ENCODE measurements around the gene LGALS3.
"Not testable (repeated sequence)": the region's sequence is repeated elsewhere in the genome, so short reads cannot be mapped to it uniquely, and the experiment has no call there.

The LGALS3 gene

DNA sequence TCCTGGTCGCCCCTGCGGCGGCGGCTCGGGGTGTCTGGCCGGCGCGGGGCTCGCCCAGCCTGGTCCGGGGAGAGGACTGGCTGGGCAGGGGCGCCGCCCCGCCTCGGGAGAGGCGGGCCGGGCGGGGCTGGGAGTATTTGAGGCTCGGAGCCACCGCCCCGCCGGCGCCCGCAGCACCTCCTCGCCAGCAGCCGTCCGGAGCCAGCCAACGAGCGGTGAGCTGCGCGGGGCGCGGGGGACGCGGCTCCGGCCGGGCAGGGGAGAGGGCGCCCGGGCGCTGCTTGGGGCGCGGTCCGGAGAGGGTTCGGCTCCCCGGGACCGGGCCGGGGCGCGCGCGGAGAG is at the start of gene LGALS3:
Gene LGALS3 (plus strand): TSS at position 167 of the 342 bp plus-strand sequence. CDS start 8,122 bp downstream, outside the sequence.
- DNase-seq (ENCODE audit: low read depth): peak; percentile 24

DNA sequence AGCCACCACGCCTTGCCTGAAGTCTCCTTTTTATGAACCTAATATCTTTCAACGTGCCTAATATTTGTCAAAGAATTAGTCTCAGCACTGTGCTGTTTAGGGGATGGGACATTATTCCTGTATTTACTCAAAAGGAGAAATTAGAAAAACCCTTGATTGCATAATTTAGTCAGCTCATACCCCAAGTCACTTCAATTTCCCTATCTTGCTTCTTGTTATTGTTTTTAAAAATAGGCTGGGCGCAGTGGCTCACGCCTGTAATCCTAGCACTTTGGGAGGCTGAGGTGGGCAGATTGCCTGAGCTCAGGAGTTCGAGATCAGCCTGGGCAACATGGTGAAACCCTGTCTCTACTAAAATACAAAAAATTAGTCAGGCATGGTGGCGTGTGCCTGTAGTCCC is 49.1 kb upstream of the LGALS3 start:
- DNase-seq (ENCODE audit: low read depth): not testable (repeated sequence)

- no peak for DNase-seq (ENCODE audit: low read depth)
Measured at GRCh38 chr14:55084401-55085059, 44.5 kb upstream of the LGALS3 start.

- DNase-seq (ENCODE audit: low read depth): no peak
Measured at GRCh38 chr14:55085060-55085660, 43.9 kb upstream of the LGALS3 start.

GRCh38 chr14:55086938-55087337 is 42.1 kb upstream of the LGALS3 start:
- no peak for DNase-seq (ENCODE audit: low read depth)

- no peak for DNase-seq (ENCODE audit: low read depth)
Measured at GRCh38 chr14:55088356-55088755, 40.7 kb upstream of the LGALS3 start.

- no peak for DNase-seq (ENCODE audit: low read depth)
Measured at GRCh38 chr14:55092341-55092740, 36.7 kb upstream of the LGALS3 start.

DNA sequence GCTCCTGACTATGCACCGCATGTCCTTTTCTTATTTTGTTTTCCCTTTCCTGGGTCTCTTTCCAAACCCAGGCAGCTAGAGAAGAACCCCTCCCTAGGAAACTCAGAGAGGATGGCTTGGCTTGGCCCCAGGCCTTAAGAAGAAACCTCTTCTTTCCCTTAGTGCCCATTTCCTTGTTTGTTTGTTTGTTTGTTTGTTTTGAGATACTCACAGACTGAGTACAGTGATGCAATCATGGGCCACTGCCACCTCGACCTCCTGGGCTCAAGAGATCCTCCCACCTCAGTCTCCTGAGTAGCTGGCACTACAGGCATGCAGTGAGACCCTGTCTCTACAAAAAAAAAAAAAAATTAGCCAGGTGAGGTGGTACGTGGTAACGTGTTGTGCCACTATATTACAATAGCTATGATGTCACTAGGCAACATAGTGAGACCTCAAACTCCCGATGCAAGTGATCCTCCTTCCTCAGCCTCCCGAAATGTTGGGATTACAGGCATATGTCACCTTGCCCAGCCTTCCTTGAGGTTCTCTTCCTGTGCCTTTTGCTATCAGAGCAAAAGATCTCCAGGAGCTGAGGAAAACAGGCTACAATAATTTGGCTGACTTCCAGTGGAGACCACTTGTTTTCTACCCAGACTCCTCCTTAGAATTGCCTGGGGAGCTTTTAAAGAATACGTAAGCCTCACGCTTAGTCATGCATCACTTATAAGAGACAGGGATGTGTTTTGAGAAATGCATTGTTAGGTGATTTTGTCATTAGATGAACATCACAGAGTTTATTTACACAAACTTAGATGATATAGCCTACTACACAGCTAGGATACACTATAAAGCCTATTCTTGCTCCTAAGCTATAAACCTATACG is 34.5 kb upstream of the LGALS3 start:
- no peak for DNase-seq (ENCODE audit: low read depth)

GRCh38 chr14:55097881-55098560 is 31.0 kb upstream of the LGALS3 start:
- DNase-seq (ENCODE audit: low read depth): peak; percentile 11

DNA sequence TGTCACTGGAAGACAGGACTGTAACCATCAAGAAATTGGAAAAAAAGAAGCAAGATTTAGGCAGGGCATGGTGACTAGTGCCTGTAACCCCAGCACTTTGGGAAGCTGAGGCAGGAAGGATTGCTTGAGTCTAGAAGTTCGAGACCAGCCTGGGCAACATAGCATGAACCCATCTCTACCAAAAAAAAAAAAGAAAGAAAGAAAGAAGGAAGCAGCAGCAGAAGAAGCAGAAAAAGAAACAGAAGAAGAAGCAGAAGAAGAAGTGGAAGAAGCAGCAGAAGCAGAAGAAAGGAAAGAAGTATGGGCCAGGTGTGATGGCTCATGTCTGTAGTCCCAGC is 30.5 kb upstream of the LGALS3 start:
- DNase-seq (ENCODE audit: low read depth): no peak

GRCh38 chr14:55099756-55100155 is 29.3 kb upstream of the LGALS3 start:
- no peak for DNase-seq (ENCODE audit: low read depth)

DNA sequence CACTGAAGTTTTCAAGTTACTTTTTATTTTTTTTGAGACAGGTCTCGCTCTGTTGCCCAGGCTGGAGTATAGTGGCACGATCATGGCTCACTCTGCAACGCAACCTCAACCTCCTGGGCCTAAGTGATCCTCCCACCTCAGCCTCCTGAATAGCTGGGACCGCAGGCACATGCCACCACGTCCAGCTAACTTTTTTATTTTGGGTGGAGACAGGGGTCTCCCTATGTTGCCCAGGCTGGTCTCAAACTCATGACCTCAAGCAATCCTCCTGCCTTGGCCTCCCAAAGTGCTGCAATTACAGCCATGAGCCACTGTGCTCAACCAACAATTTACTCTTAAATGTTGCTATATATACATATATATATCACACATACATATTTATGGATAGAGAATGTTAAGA is 27.4 kb upstream of the LGALS3 start:
- no peak for DNase-seq (ENCODE audit: low read depth)

DNA sequence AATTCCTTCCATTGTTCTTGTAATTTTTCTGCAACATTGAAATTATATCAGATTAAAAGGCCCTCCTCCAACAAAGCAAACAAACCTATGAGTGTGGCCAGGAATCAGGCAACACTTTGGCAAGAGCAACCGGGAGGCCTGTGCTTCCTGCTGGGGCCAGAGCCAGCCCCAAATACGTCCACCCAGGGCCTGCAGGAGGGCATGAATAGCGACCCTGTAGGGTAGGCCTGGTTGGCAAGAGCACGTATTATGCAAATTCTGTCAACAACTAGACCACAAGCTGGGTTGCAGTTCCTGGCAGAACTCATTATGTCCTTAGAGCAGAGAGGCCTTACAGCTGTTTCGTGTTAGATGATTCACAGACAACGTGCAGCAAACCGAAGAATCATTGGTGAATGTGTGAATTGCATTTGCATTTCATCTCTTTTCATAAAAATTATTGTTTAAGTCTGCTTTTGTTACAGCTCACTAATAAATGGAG is 26.9 kb upstream of the LGALS3 start:
- peak; percentile 26 for DNase-seq (ENCODE audit: low read depth)

DNA sequence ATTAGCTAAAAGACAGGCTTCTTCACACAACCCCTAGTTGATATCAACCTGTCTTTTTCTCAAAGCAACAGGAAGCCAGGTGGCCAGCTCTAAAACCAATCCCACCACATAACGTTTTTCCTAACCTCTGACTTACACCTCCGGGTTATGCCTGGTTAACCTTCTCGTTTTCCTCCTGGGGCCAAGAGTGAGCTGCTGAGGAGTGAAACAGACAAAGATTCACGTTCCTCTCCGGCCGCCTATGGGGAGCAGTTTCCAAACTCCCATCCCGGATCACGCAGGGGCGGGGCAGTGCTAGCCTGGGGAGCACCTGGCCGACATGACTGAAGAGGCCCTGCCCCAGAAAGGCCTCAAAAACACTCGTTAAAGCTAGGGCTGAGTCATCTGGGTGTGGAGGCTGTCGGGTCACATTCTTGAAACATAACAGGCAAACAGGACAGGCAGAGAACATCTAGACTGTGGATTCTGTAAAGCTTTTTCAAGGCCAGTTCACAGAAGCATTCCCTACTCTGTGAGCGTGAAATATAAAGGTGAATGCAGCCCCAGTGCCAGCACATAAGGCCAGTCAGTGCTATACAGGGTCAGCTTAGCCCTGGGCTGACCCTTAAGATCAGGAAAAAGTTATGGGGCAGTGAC is 25.9 kb upstream of the LGALS3 start:
- DNase-seq (ENCODE audit: low read depth): peak; percentile 52

DNA sequence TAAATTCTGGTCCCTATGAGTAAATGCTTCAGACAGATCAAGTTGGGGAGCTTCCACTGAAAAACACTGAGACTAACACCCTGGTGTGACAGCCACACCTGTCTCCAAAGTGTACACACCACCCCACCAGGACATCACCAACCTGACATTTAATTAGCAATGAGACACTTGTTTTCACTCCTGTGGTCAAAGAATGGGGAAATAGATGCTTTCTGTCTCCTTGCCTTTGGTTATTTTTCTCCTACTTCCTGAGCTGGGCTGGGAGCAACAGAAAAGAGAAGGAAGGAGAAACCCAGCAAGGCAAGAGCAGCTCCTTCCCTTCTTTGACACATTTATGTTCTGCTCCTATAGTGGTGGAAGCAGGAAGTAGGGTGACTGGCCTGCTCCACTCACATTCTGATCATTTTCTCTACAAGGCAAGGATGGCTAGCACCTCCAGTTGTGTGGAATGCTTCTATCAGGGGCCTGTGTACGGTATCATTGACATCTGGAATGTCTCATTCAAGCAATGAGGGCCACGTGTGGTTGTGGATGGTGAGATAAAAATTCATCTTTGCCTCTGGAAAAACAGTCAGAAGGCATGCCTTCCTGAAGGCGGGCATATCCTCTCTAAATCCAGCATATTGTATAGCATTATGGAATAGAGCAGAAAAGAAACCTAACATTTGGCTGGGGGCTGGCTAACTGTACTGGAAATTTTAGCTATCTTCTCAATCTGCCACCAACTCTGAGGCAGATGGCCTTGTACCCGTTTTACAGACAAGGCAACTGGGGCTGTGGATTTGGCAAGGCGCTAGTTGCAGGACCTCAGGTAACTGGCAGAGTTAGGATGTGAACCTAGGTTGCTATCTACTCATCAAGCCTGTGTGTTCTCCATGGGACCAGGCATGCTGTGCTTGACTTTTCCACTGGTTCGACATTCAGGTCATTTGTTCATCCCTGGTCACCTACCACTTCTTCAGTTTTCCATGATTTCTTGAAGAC is 24.8 kb upstream of the LGALS3 start:
- DNase-seq (ENCODE audit: low read depth): no peak

DNA sequence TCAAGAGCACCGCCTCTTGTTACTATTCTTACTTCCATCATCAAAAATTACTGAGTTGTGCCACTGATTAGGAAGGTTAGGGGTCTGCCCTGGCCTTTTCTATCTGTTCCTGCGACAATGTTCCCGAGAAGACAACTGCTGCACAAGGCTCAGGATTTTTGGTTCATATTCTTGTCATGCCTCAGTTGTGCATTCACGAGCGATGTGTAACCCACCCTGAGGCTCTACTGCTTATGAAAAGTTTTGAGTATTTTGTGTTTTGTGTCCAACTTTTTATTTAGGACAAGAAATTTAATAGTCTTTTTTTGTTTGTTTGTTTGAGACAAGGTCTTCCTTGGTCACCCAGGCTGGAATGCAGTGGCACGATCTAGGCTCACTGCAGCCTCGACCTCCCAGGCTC is 23.1 kb upstream of the LGALS3 start:
- no peak for DNase-seq (ENCODE audit: low read depth)

GRCh38 chr14:55107766-55108554 is 21.1 kb upstream of the LGALS3 start:
- peak; percentile 55 for DNase-seq (ENCODE audit: low read depth)

- DNase-seq (ENCODE audit: low read depth): no peak
Measured at GRCh38 chr14:55109836-55110235, 19.2 kb upstream of the LGALS3 start.

DNA sequence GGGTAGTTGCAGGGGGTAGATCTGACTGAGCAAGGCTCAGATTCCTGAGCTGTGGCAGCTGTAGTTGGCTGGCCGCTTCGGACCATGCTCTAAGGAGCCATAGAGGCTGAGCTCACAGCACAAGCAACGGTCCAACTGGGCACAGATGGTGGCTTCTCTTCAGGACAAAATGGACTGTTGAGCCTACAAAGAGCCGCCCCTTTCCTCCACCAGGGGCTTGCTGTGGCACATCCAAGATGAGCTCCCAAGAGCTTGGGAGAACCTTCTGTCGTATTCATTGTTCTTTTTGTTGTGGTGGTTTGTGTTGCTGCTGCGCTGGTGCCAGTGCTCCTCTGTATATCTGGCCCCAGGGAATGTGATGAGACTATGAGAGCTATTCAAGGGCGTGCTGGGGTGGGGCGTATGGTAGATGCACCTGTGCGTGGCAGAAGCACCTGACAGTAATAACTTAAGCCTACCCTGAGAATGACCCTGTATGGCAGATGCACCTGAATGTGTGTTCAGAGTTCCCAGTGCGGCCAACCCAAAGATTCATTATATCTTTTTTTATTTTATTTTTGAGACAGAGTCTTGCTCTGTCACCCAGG is 17.8 kb upstream of the LGALS3 start:
- no peak for DNase-seq (ENCODE audit: low read depth)

- no peak for DNase-seq (ENCODE audit: low read depth)
Measured at GRCh38 chr14:55114720-55115119, 14.3 kb upstream of the LGALS3 start.

Data from T-helper 22 cell (primary cell).